HG03442 (cell line): ENCODE data around the gene BCDIN3D.
A peak's percentile ranks its signal among the peaks of the same experiment; 100 is the strongest.
"Not testable (repeated sequence)": the region's sequence is repeated elsewhere in the genome, so short reads cannot be mapped to it uniquely, and the experiment has no call there.

ENCODE experiments used
- ATAC-seq: cut with Tn5 transposase; IDR thresholded peaks from one replicate; pipeline ENCODE4 v1.9.1; 2021; ENCODE audit warnings: mild to moderate bottlenecking, moderate library complexity; ENCODE audit not compliant: unreplicated experiment

BCDIN3D gene

GRCh38 chr12:49863946-49864797 lies 21.3 kb upstream of the BCDIN3D start:
- no peak for ATAC-seq

- ATAC-seq = not testable (repeated sequence)
These were observed 18.0 kb upstream of the BCDIN3D start for GRCh38 chr12:49860921-49861320.

GRCh38 chr12:49855890-49856289 lies 13.0 kb upstream of the BCDIN3D start:
- not testable (repeated sequence) for ATAC-seq

GRCh38 chr12:49854976-49855375 lies 12.1 kb upstream of the BCDIN3D start:
- ATAC-seq = no peak

GRCh38 chr12:49853671-49854070 lies 10.8 kb upstream of the BCDIN3D start:
- ATAC-seq = no peak

- ATAC-seq = no peak
These were observed 4.3 kb upstream of the BCDIN3D start for GRCh38 chr12:49847161-49847560.

GRCh38 chr12:49846032-49846431 lies 3.1 kb upstream of the BCDIN3D start:
- ATAC-seq = no peak

GRCh38 chr12:49843876-49844437 lies 1.1 kb upstream of the BCDIN3D start:
- no peak for ATAC-seq

- no peak for ATAC-seq
These were observed 505 bp upstream of the BCDIN3D start for GRCh38 chr12:49843411-49843810.

- no peak for ATAC-seq
These were observed 3.8 kb downstream of the BCDIN3D start for GRCh38 chr12:49838973-49839633.

- ATAC-seq = no peak
These were observed 10.0 kb downstream of the BCDIN3D start for GRCh38 chr12:49832836-49833421.

- ATAC-seq = no peak
These were observed 11.2 kb downstream of the BCDIN3D start for GRCh38 chr12:49831717-49832116.

GRCh38 chr12:49828133-49829091 lies 14.5 kb downstream of the BCDIN3D start, which contains the start of gene NCKAP5L:
Gene NCKAP5L (minus strand): TSS chr12:49828413. CDS start chr12:49804044, 24,369 bp downstream.
- peak; percentile 82 for ATAC-seq

- ATAC-seq = no peak
These were observed 15.4 kb downstream of the BCDIN3D start for GRCh38 chr12:49827401-49828099.

GRCh38 chr12:49827051-49827400 lies 15.9 kb downstream of the BCDIN3D start:
- ATAC-seq = no peak

GRCh38 chr12:49825971-49826421 lies 16.9 kb downstream of the BCDIN3D start:
- no peak for ATAC-seq

- no peak for ATAC-seq
These were observed 17.4 kb downstream of the BCDIN3D start for GRCh38 chr12:49825360-49825970.

- ATAC-seq = no peak
These were observed 18.0 kb downstream of the BCDIN3D start for GRCh38 chr12:49824895-49825294.

- ATAC-seq = no peak
These were observed 18.5 kb downstream of the BCDIN3D start for GRCh38 chr12:49824416-49824815.
